Endothelial cell of umbilical vein (primary cell): Measurements from ENCODE around the gene GTPBP10. TPM values are rescaled to one million over a fixed set of nuclear protein-coding genes. Genes with fewer than 3 reads are reported as not detected.

Experiments used
- BruUV-seq: library from RNA; stranded (reverse); fragments of 400-500 nt; replicated peaks from 2 replicates; lab custom pipeline; 2021; lab: Mats Ljungman, UMichigan
- CTCF ChIA-PET: fragments of 300-600, 350-600 bp; sonication (Branson Sonifier 250); formaldehyde crosslinking; loops from one replicate; lab custom pipeline; 2021; ENCODE audit warnings: antibody characterized with exemption, inconsistent platforms; lab: Charles Lee
- POLR2A ChIA-PET: fragments of 300-600, 350-600 bp; sonication (Branson Sonifier 250); formaldehyde crosslinking; loops from one replicate; lab custom pipeline; 2021; ENCODE audit warnings: antibody characterized with exemption, inconsistent platforms; lab: Charles Lee
- DNase-seq: peaks from one replicate; pipeline ENCODE4 v3.0.0-alpha.2; 2011; ENCODE audit warnings: low read depth, low spot score
- FAIRE-seq: peaks from 2 replicates; lab custom pipeline; 2011; peaks lifted over from hg19 to GRCh38; lab: Jason Lieb, UNC
- H2AFZ ChIP-seq: 2 replicates; pipeline ENCODE4 v1.6.0; 2012; ENCODE audit warnings: low read depth, low read length, control low read depth, inconsistent platforms
- H3K27ac ChIP-seq: 2 replicates; pipeline ENCODE4 v1.5.1; 2011; ENCODE audit warnings: low read depth, mild to moderate bottlenecking, control low read depth, low read length, moderate library complexity; ENCODE audit not compliant: insufficient read depth
- H3K27me3 ChIP-seq, 2 experiments: 2 replicates each; pipeline versions ENCODE4 v1.6.0 to v1.6.1; 2011; ENCODE audit warnings: low read length in 2 of 2, mixed read lengths in 1 of 2; ENCODE audit not compliant: control insufficient read depth in 2 of 2, insufficient read depth in 2 of 2
- H3K36me3 ChIP-seq, 2 experiments: 2 replicates in 1 of 2; 3 replicates in 1 of 2; pipeline ENCODE4 v1.5.1; 2011; ENCODE audit warnings: low read length in 2 of 2, mild to moderate bottlenecking in 1 of 2, moderate library complexity in 1 of 2; ENCODE audit not compliant: control insufficient read depth in 2 of 2, insufficient read depth in 2 of 2; ENCODE audit errors: extremely low read depth in 1 of 2
- H3K4me1 ChIP-seq: 3 replicates; pipeline ENCODE4 v1.5.1; 2011; ENCODE audit warnings: mild to moderate bottlenecking, low read length; ENCODE audit not compliant: control insufficient read depth, insufficient read depth; ENCODE audit errors: extremely low read depth
- H3K4me2 ChIP-seq: 2 replicates; pipeline ENCODE4 v1.6.1; 2011; ENCODE audit warnings: low read length, control low read depth, mixed read lengths; ENCODE audit not compliant: insufficient read depth
- H3K4me3 ChIP-seq, 3 experiments: fragments of 200-600 bp in 1 of 3; sonication (generic), shearing (Covaris generic) in 1 of 3; replicated peaks in 1 of 3; 2 replicates each; pipeline ENCODE4 v1.5.1; 2011 to 2016; ENCODE audit warnings: control low read depth in 3 of 3, low read length in 3 of 3, mild to moderate bottlenecking in 2 of 3, inconsistent platforms in 1 of 3, low read depth in 1 of 3, moderate library complexity in 1 of 3; ENCODE audit not compliant: insufficient read depth in 1 of 3
- H3K79me2 ChIP-seq: 2 replicates; pipeline ENCODE4 v1.6.0; 2012; ENCODE audit warnings: low read length, inconsistent platforms; ENCODE audit not compliant: control insufficient read depth, insufficient read depth
- H3K9ac ChIP-seq: replicated peaks from 2 replicates; pipeline ENCODE3; 2011; ENCODE audit warnings: low read length, control low read depth; ENCODE audit not compliant: insufficient read depth; ENCODE audit errors: extremely low read depth
- H3K9me1 ChIP-seq: replicated peaks from 3 replicates; pipeline ENCODE4 v1.6.0; 2011; ENCODE audit warnings: mild to moderate bottlenecking, low read length; ENCODE audit not compliant: control insufficient read depth, insufficient read depth; ENCODE audit errors: extremely low read depth
- H3K9me3 ChIP-seq: replicated peaks from 2 replicates; pipeline ENCODE4 v1.5.1; 2012; ENCODE audit warnings: low read length, inconsistent platforms; ENCODE audit not compliant: control insufficient read depth, insufficient read depth
- H4K20me1 ChIP-seq: replicated peaks from 2 replicates; pipeline ENCODE3; 2011; ENCODE audit warnings: mild to moderate bottlenecking, low read length; ENCODE audit not compliant: control insufficient read depth, insufficient read depth; ENCODE audit errors: extremely low read depth
- CTCF ChIP-seq, 2 donors: IDR thresholded peaks; 1 replicate in 1 of 2; 2 replicates in 1 of 2; pipeline ENCODE4 v1.5.1; 2011; ENCODE audit warnings: low read length in 2 of 2, mild to moderate bottlenecking in 2 of 2, moderate library complexity in 2 of 2, control low read depth in 1 of 2, inconsistent platforms in 1 of 2, low read depth in 1 of 2; ENCODE audit not compliant: insufficient read depth in 1 of 2; ENCODE audit errors: extremely low read depth in 1 of 2
- EZH2 ChIP-seq: IDR thresholded peaks from 2 replicates; pipeline ENCODE4 v1.6.1; 2012; ENCODE audit warnings: borderline replicate concordance, low read depth, mild to moderate bottlenecking, moderate library complexity, low read length, inconsistent platforms; ENCODE audit not compliant: severe bottlenecking
- FOS ChIP-seq: IDR thresholded peaks from 2 replicates; pipeline ENCODE4 v1.6.1; 2011; ENCODE audit warnings: mild to moderate bottlenecking, low read length, moderate library complexity, borderline replicate concordance; ENCODE audit not compliant: insufficient read depth
- GATA2 ChIP-seq: IDR thresholded peaks from 2 replicates; pipeline ENCODE4 v1.7.0; 2011; ENCODE audit warnings: low read depth, mild to moderate bottlenecking, moderate library complexity, mixed read lengths, low read length; ENCODE audit not compliant: insufficient read length, insufficient read depth
- JUN ChIP-seq: IDR thresholded peaks from 2 replicates; pipeline ENCODE4 v1.6.1; 2011; ENCODE audit warnings: borderline replicate concordance, low read depth; ENCODE audit not compliant: insufficient read length, insufficient read depth
- MAX ChIP-seq: IDR thresholded peaks from 2 replicates; pipeline ENCODE4 v1.6.1; 2011; ENCODE audit not compliant: insufficient read depth, insufficient read length
- MYC ChIP-seq: IDR thresholded peaks from one replicate; pipeline ENCODE4 v1.6.1; 2011; ENCODE audit warnings: mild to moderate bottlenecking, low read depth, low read length
- POLR2A ChIP-seq: IDR thresholded peaks from 2 replicates; pipeline ENCODE4 v1.6.1; 2012; ENCODE audit warnings: low read depth, mild to moderate bottlenecking, control low read depth, low read length
- POLR2AphosphoS5 ChIP-seq: IDR thresholded peaks from 2 replicates; pipeline ENCODE4 v1.6.1; 2012; ENCODE audit warnings: low read depth, mild to moderate bottlenecking, control low read depth, low read length, moderate library complexity; ENCODE audit not compliant: insufficient read depth
- dilution Hi-C: fragments of 300-500 bp; cut with MboI; formaldehyde crosslinking; loops from one replicate; pipeline ENCODE4 v1.15.0; 2019; ENCODE audit warnings: low sequenced_read_pairs; ENCODE audit not compliant: extremely low pct_ligation_motif_present
- intact Hi-C: fragments of 100-400 bp; cut with micrococcal nuclease; formaldehyde crosslinking; loops from one replicate; pipeline ENCODE4 v1.10.0; 2022
- polyA plus RNA-seq, 4 experiments: library from polyadenylated mRNA; depleted of rRNA in 3 of 4; stranded (reverse) in 3 of 4; unstranded in 1 of 4; fragments of >200 nt; gene quantifications; 2 replicates each; pipeline versions ENCODE4 v1.2.1 to v1.2.3, GENCODE V29; 2011 to 2012; ENCODE audit warnings: missing spikeins in 1 of 4
- total RNA-seq: library from RNA; stranded (reverse); gene quantifications from 2 replicates; pipeline ENCODE4 v1.2.3, GENCODE V29; 2021

The GTPBP10 gene
- total and polyA plus RNA-seq, 2 donors (not counting 3 experiments of a cell fraction or from before 2014, with no cell fraction given) = 3.5 to 16.7 TPM

GRCh38 chr7:90320801-90321494 is 25.6 kb upstream of the GTPBP10 start, which contains the start of gene FAM237B:
Gene FAM237B, minus strand, starts transcription at chr7:90321304. Its CDS starts 1,556 bp downstream, at chr7:90319748.
- ChIA-PET CTCF (interaction anchor here (0.7 to 1.6 kb wide), 3 partner anchors 8 to 91 kb away, joined by 3 to 9 read pairs (median 3); no protein-coding TSS in a partner anchor), POLR2A (no interaction called here)
- Histone ChIP-seq H3K36me3 (no peaks in the 10 kb centered on the region), H2AFZ (peak within 1 kb of the TSS; percentile 15), H3K27me3 (peaks cover 50 to 83% of the 10 kb centered on the region in 2 experiments), H3K4me2 (peak within 1 kb of the TSS; percentile 20), H3K4me3 (peak within 1 kb of the TSS in 1 of 3 experiments; percentile 2), H3K79me2 (no peaks in the 10 kb centered on the region), H4K20me1 (no peaks in the 10 kb centered on the region), H3K9me1 (no peaks in the 10 kb centered on the region), H3K27ac (no peak within 1 kb of the TSS), H3K9me3 (no peaks in the 10 kb centered on the region), H3K4me1 (no peaks in the 10 kb centered on the region), H3K9ac (no peak within 1 kb of the TSS)
- DNase-seq (no peak), FAIRE-seq (no peak)
- dilution Hi-C loops (no loop called here), intact Hi-C loops (no loop called here)
- BruUV-seq = no TSS peak
- no peak for TF ChIP-seq POLR2A
- TF ChIP-seq EZH2 = peak; percentile 44

GRCh38 chr7:90322837-90323236 is 23.7 kb upstream of the GTPBP10 start:
- dilution Hi-C loops = no loop called here
- CTCF ChIA-PET = interaction anchor here (0.6 kb wide), 1 partner anchor 105 kb away, joined by 3 read pairs; no protein-coding TSS in a partner anchor

More at GRCh38 chr7:90322837-90323236, 23.7 kb upstream of the GTPBP10 start:
- Histone ChIP-seq H3K4me2 (no peak overlapping the region), H3K79me2 (no peaks in the 10 kb centered on the region), H3K9me1 (no peaks in the 10 kb centered on the region), H3K4me1 (no peaks in the 10 kb centered on the region), H4K20me1 (no peaks in the 10 kb centered on the region), H3K9ac (no peak overlapping the region), H3K36me3 (no peaks in the 10 kb centered on the region), H3K27ac (no peak overlapping the region), H3K27me3 (peaks cover 40 to 73% of the 10 kb centered on the region in 2 experiments), H2AFZ (no peak overlapping the region), H3K9me3 (no peaks in the 10 kb centered on the region), H3K4me3 (no peak overlapping the region)
- no TSS peak for BruUV-seq
- no peak for DNase-seq
- TF ChIP-seq CTCF (IDR thresholded peaks at IDR 0.05; ENCODE audit: extremely low read depth in 1 of 2, insufficient read depth in 1 of 2, low read depth in 1 of 2, low read length in 2 of 2) (no peak), MYC (no peak), MAX (no peak), FOS (no peak), POLR2A (no peak), EZH2 (no peak), JUN (no peak), POLR2AphosphoS5 (no peak), GATA2 (no peak)
- POLR2A ChIA-PET = no interaction called here
- FAIRE-seq = no peak
- intact Hi-C loops = no loop called here
